Measurements from ENCODE around the gene ATG13. TPM values are rescaled to one million over a fixed set of nuclear protein-coding genes. Genes with fewer than 3 reads are reported as not detected.
A peak's percentile ranks its signal among the peaks of the same experiment; 100 is the strongest.
"Not testable (repeated sequence)": the region's sequence is repeated elsewhere in the genome, so short reads cannot be mapped to it uniquely, and the experiment has no call there.

ATG13 gene
- total RNA-seq, 2 donors from 2014 or later: 51.4 to 52.1 TPM

GRCh38 chr11:46669711-46670139 lies 52.4 kb downstream of the ATG13 start:
- intact Hi-C loops (cut with DNase I): no loop called here
- no peak for ATAC-seq
- peak; percentile 6 for DNase-seq

- not testable (repeated sequence) for ATAC-seq
Observed at GRCh38 chr11:46670521-46670920, 53.2 kb downstream of the ATG13 start.

GRCh38 chr11:46671958-46672315 lies 54.6 kb downstream of the ATG13 start:
- intact Hi-C loops (cut with DNase I): no loop called here

More at GRCh38 chr11:46670521-46670920, 53.2 kb downstream of the ATG13 start:
- intact Hi-C loops (cut with DNase I): not testable (repeated sequence)
- DNase-seq: peak; percentile 9

GRCh38 chr11:46672381-46672839 lies 55.1 kb downstream of the ATG13 start:
- peak; percentile 15 for DNase-seq
- ATAC-seq: no peak
- intact Hi-C loops (cut with DNase I): no loop called here

More at GRCh38 chr11:46671958-46672315, 54.6 kb downstream of the ATG13 start:
- ATAC-seq: no peak
- peak; percentile 14 for DNase-seq

GRCh38 chr11:46673713-46674462 lies 56.5 kb downstream of the ATG13 start:
- intact Hi-C loops (cut with DNase I): no loop called here
- ATAC-seq (peak in 1 of 2 donors; percentile 35), DNase-seq (peak; percentile 23)

GRCh38 chr11:46674463-46675287 lies 57.3 kb downstream of the ATG13 start:
- intact Hi-C loops (cut with DNase I): no loop called here
- DNase-seq: peak; percentile 12
- ATAC-seq: peak; percentile 38 to 56

GRCh38 chr11:46675288-46675851 lies 58.0 kb downstream of the ATG13 start:
- peak; percentile 66 for DNase-seq
- peak; percentile 67 to 80 for ATAC-seq
- intact Hi-C loops (cut with DNase I): no loop called here

- ATAC-seq (no peak), DNase-seq (peak; percentile 6)
- intact Hi-C loops (cut with DNase I): no loop called here
Observed at GRCh38 chr11:46675949-46676348, 58.6 kb downstream of the ATG13 start.

- DNase-seq (peak; percentile 33), ATAC-seq (peak in 1 of 2 donors; percentile 3)
- intact Hi-C loops (cut with DNase I): no loop called here
Observed at GRCh38 chr11:46676436-46677158, 59.2 kb downstream of the ATG13 start.

- ATAC-seq (no peak), DNase-seq (peak; percentile 15)
- intact Hi-C loops (cut with DNase I): no loop called here
Observed at GRCh38 chr11:46677169-46677568, 59.8 kb downstream of the ATG13 start.

GRCh38 chr11:46677991-46678740 lies 60.8 kb downstream of the ATG13 start:
- DNase-seq: peak; percentile 18
- ATAC-seq: no peak
- intact Hi-C loops (cut with DNase I): no loop called here

- ATAC-seq (no peak), DNase-seq (peak; percentile 4)
- intact Hi-C loops (cut with DNase I): no loop called here
Observed at GRCh38 chr11:46678741-46679130, 61.4 kb downstream of the ATG13 start.

GRCh38 chr11:46679241-46680163 lies 62.1 kb downstream of the ATG13 start:
- DNase-seq (peak; percentile 14), ATAC-seq (no peak)
- intact Hi-C loops (cut with DNase I): no loop called here

- DNase-seq (peak; percentile 17), ATAC-seq (no peak)
- intact Hi-C loops (cut with DNase I): no loop called here
Observed at GRCh38 chr11:46680164-46680760, 62.9 kb downstream of the ATG13 start.

GRCh38 chr11:46680815-46681214 lies 63.5 kb downstream of the ATG13 start:
- intact Hi-C loops (cut with DNase I): no loop called here
- DNase-seq (peak; percentile 8), ATAC-seq (no peak)

- DNase-seq (no peak), ATAC-seq (no peak)
- intact Hi-C loops (cut with DNase I): no loop called here
Observed at GRCh38 chr11:46681814-46682213, 64.5 kb downstream of the ATG13 start.
